CD4-positive, alpha-beta T cell treated with Interleukin-21 for 1 hour (primary cell): ENCODE data around the gene CARD11.
"Not testable (repeated sequence)": the region's sequence is repeated elsewhere in the genome, so short reads cannot be mapped to it uniquely, and the experiment has no call there.

Source experiments
- DNase-seq: peaks from one replicate; pipeline ENCODE4 v3.0.0-alpha.2; 2020

Gene CARD11

GRCh38 chr7:2922866-2923265 lies 120.8 kb downstream of the CARD11 start:
- no peak for DNase-seq

- DNase-seq = no peak
These were observed 121.3 kb downstream of the CARD11 start for GRCh38 chr7:2922348-2922691.

GRCh38 chr7:2921653-2922347 lies 121.9 kb downstream of the CARD11 start:
- DNase-seq = no peak

GRCh38 chr7:2920956-2921652 lies 122.6 kb downstream of the CARD11 start:
- no peak for DNase-seq

GRCh38 chr7:2920480-2920879 lies 123.2 kb downstream of the CARD11 start:
- not testable (repeated sequence) for DNase-seq

- DNase-seq = no peak
These were observed 123.6 kb downstream of the CARD11 start for GRCh38 chr7:2920041-2920440.

- DNase-seq = no peak
These were observed 124.4 kb downstream of the CARD11 start for GRCh38 chr7:2919256-2919655.

- no peak for DNase-seq
These were observed 125.3 kb downstream of the CARD11 start for GRCh38 chr7:2918406-2918805.

GRCh38 chr7:2915023-2915422 lies 128.6 kb downstream of the CARD11 start:
- DNase-seq = no peak

- DNase-seq = no peak
These were observed 129.8 kb downstream of the CARD11 start for GRCh38 chr7:2913760-2914387.

- no peak for DNase-seq
These were observed 130.8 kb downstream of the CARD11 start for GRCh38 chr7:2912684-2913439.

GRCh38 chr7:2911466-2911865 lies 132.2 kb downstream of the CARD11 start:
- DNase-seq = no peak

GRCh38 chr7:2909471-2910039 lies 134.1 kb downstream of the CARD11 start:
- DNase-seq = no peak

GRCh38 chr7:2909043-2909442 lies 134.6 kb downstream of the CARD11 start:
- DNase-seq = no peak

- no peak for DNase-seq
These were observed 135.5 kb downstream of the CARD11 start for GRCh38 chr7:2908103-2908683.

GRCh38 chr7:2906197-2906931 lies 137.3 kb downstream of the CARD11 start:
- DNase-seq = no peak

GRCh38 chr7:2905500-2905899 lies 138.2 kb downstream of the CARD11 start:
- no peak for DNase-seq

- no peak for DNase-seq
These were observed 138.6 kb downstream of the CARD11 start for GRCh38 chr7:2905027-2905426.

- DNase-seq = no peak
These were observed 139.5 kb downstream of the CARD11 start for GRCh38 chr7:2904202-2904601.

GRCh38 chr7:2903682-2904162 lies 139.9 kb downstream of the CARD11 start:
- no peak for DNase-seq

- DNase-seq = no peak
These were observed 146.6 kb downstream of the CARD11 start for GRCh38 chr7:2897023-2897422.

- DNase-seq = no peak
These were observed 147.5 kb downstream of the CARD11 start for GRCh38 chr7:2896131-2896530.
